GM18909 (cell line): Measurements from ENCODE around the gene PRKCA.
"Not testable (repeated sequence)": the region's sequence is repeated elsewhere in the genome, so short reads cannot be mapped to it uniquely, and the experiment has no call there.

Experiments
- ATAC-seq: cut with Tn5 transposase; IDR thresholded peaks from one replicate; pipeline ENCODE4 v1.9.1; 2021; ENCODE audit warnings: mild to moderate bottlenecking; ENCODE audit not compliant: unreplicated experiment, poor library complexity

PRKCA gene

GRCh38 chr17:66474806-66475497, 172.5 kb downstream of the PRKCA start:
- no peak for ATAC-seq

GRCh38 chr17:66476014-66476413, 173.6 kb downstream of the PRKCA start:
- no peak for ATAC-seq

- no peak for ATAC-seq
Observed at GRCh38 chr17:66477615-66478283, 175.3 kb downstream of the PRKCA start.

- ATAC-seq: not testable (repeated sequence)
Observed at GRCh38 chr17:66479230-66479889, 176.9 kb downstream of the PRKCA start.

GRCh38 chr17:66480243-66480642, 177.8 kb downstream of the PRKCA start:
- no peak for ATAC-seq

GRCh38 chr17:66480802-66481201, 178.4 kb downstream of the PRKCA start:
- ATAC-seq: no peak

- no peak for ATAC-seq
Observed at GRCh38 chr17:66481271-66481670, 178.9 kb downstream of the PRKCA start.

GRCh38 chr17:66483906-66484305, 181.5 kb downstream of the PRKCA start:
- ATAC-seq: no peak

GRCh38 chr17:66485309-66485947, 183.0 kb downstream of the PRKCA start:
- no peak for ATAC-seq

- ATAC-seq: no peak
Observed at GRCh38 chr17:66487121-66487520, 184.7 kb downstream of the PRKCA start.

- no peak for ATAC-seq
Observed at GRCh38 chr17:66487981-66488468, 185.6 kb downstream of the PRKCA start.

GRCh38 chr17:66488864-66489263, 186.5 kb downstream of the PRKCA start:
- ATAC-seq: no peak

GRCh38 chr17:66489576-66489975, 187.2 kb downstream of the PRKCA start:
- not testable (repeated sequence) for ATAC-seq

GRCh38 chr17:66491213-66491612, 188.8 kb downstream of the PRKCA start:
- no peak for ATAC-seq

GRCh38 chr17:66491665-66492064, 189.3 kb downstream of the PRKCA start:
- no peak for ATAC-seq

GRCh38 chr17:66492080-66492479, 189.7 kb downstream of the PRKCA start:
- ATAC-seq: no peak

- no peak for ATAC-seq
Observed at GRCh38 chr17:66492561-66493005, 190.2 kb downstream of the PRKCA start.

GRCh38 chr17:66493283-66494019, 191.0 kb downstream of the PRKCA start:
- ATAC-seq: no peak

- ATAC-seq: no peak
Observed at GRCh38 chr17:66494023-66494803, 191.8 kb downstream of the PRKCA start.
